IPS DF 19.7 (cell line): ENCODE measurements around the gene NKPD1.

Source experiments
- DNase-seq: peaks from one replicate; pipeline ENCODE4 v3.0.0-alpha.2; 2013; ENCODE audit warnings: low read depth, low spot score

The NKPD1 gene

DNA sequence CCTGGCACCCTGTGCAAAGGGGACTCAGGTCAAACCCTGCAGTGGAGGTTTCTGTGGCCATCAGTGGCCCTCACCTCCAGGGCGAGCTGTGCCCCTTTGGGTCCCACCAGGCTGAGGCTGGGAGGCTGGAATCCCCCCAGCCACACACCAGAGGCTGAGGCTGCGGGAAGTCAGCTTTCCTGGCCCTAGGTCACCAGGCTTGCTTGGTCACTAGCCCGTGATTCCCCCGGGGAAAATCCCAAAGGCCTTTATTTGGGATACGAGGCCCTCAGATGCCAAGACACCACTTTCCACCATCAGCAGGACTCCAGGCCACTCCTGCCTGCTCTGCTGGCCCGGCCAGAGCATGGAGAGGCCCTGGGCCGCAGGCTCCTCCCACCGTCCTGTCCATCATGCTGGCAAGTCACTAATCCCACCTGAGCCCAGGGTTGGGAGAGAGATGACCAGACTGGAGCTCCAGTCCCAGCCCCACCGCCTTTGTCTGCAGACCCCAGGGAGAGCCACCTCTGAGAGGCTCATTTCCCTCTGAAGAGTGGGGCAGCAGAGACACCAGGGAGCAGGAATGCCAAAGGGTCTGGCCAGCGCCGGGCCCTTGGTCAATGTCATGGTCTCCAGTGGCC, 4.7 kb downstream of the NKPD1 start:
- DNase-seq: no peak

DNA sequence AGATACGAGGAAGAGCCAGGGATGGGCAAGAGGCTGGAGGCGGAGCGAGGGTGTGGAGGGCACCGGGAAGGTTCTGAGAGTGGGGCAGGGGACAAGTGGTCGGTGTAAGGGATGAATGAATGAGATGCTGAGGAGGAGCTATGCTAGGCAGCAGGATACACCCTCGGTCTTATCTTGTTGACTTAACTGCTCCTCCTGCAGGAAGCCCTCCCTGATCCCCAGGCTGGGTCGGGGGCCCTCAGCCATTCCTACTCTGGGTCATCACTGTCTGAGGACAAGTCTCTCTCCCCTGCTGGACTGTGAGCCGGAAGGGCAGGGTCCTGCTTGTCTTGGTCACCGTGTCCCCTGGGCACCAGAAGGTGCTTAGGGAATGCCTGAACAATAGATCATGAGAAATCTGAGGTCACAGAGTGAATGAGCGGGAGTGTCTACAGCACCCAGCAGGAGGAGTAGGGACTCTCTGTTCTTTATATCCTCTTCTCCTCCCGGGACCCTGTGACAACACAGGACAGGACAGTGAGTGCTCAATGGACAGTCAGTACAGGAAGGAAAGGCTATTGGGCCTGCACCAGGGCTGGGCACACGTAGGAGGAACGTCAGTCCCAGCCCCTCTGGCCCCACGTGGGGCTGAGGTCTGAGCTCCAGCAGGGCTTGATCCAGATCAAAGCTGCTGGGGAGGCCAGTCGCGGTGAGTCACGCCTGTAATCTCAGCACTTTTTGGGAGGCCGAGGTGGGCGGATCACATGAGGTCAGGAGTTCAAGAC, 6.5 kb downstream of the NKPD1 start:
- no peak for DNase-seq

- no peak for DNase-seq
Observed at GRCh38 chr19:45153339-45154063, 7.3 kb downstream of the NKPD1 start.

DNA sequence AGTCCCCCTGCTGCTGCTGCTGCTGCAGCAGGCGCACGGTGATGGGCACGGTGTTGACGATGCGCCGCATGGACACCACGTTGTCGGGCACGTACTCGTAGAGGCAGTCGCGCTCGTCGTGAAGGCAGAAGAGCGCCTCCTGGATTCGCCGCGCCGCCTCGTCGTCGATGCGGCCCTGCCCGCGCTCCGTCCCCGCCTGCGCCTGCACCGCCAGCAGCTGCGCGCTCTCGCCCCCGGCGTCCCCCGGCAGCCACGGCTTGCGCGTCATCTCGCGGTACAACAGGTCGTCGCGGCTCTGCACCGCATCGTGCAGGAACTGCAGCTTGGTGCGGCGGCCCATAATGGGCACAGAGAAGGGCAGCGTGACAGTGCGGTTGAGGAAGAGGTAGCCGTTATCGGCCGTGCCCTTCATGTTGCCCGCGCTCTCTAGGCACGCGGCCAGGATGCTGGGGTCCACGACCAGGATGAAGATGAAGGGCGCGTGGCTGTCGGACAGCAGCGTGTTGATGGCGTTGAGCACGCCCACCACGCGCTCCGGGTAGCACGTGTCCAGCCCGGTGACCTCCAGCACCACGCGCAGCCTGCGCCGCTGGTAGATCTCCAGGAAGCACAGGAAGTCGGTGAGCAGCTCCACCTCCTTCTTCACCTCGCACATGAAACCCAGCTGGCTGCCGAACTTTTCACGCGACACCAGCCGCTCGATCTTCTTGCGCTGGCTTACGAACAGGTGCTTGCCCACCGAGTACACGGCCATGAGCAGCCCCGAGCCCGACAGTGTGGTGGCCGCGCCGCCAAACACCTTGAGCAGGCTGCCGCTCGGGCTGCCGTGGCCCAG, 8.1 kb downstream of the NKPD1 start:
- no peak for DNase-seq

DNA sequence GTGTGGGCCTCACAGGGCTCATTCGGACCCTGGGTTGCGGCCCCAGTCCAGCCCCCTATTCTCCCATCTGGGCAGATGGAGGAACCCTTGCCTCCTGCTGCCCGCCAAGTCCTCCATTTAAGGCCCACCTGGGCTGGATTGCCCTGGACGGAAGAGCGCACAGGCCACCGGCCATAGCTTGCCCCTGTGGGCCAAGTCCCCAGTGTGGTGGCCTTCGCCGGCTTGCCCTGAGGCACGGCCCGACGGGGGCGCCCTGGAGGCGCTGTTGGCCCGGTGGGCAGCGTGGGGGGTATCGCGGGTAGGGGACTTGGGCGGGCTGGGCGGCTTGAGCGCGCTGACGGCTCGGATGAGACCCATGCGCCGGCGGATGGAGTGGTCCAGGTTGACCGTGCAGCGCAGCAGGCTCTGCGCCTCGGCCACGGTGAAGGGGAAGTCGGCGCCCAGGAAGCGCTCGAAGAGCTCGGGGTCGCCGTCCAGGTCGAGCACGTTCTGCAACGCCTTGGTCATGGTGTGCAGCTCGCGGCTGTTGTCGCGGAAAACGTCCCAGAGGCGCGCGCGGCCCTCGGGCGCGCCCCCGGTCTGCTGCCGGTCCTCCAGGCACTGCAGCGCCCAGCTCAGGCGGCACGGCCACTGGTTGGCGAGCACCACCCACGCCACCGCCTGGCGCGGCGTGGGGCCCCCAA, 8.8 kb downstream of the NKPD1 start:
- no peak for DNase-seq

- DNase-seq: no peak
Observed at GRCh38 chr19:45151320-45151719, 9.5 kb downstream of the NKPD1 start.

DNA sequence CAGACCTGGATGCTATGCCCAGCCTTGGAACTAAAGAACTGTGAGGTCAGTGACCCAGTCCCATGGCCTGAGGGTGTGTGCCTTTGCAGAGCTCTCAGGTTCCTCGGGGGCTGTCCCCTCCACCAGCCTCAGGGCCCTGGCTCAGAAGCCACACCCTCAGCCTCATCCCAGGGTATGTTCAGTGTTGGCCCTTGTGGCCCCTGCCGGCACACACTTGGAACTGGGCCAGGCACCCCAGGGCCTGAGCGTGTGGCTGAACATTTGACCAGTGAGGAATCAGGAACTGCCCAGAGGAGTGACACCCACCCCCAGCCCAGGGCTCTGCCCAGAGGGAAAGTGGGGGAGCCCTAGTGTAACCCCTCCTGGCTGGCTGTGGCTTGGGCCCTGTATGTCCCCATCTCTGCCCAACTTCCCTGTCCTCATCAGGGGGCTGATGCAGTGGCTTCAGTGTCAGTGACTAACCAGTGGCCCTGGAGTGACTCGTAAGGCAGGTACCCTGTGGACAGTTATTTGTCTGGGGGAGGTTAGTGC, 10.0 kb downstream of the NKPD1 start:
- no peak for DNase-seq

DNA sequence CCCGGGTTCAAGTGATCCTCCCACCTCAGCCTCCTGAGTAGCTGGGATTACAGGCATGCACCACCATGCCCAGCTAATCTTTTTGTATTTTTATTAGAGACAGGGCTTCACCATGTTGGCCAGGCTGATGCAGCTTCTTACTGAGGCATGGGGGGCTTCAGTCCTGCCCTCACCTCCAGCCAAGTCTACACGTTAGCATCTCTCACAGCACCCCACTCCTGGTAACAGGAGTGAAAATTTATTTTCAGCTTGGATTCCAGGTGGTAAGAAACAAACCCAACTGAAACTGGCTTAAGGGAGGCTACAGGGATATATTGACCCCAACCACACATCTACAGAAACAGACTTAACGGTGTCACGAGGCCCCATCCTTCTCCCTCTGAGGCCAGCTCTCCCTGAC, 10.6 kb downstream of the NKPD1 start:
- DNase-seq: no peak

GRCh38 chr19:45149129-45149528, 11.7 kb downstream of the NKPD1 start:
- DNase-seq: no peak

- DNase-seq: no peak
Observed at GRCh38 chr19:45147835-45148676, 12.7 kb downstream of the NKPD1 start.

DNA sequence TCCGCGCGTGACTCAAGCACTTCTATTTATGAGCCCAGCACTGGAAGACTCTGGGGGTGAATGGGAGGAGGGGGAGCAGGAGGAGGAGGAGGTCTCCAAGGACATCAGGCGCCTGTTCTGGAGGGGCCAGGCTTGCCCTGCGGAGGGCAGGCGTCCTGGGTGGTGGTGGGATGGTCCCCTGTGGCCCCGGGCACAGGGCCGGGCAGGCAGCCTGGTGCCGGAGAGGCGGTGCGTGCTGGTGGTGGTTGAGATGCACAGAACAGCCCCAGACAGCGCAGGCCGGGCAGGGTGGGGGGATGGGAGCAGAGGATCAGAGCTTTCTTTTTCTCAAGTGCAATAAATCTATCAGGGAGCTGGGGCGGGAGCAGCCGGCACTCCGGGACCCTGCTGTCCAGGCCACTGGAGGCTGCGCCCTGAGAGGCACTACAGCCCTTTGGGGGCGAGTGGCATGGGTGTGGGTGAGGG, 14.0 kb downstream of the NKPD1 start:
- no peak for DNase-seq

DNA sequence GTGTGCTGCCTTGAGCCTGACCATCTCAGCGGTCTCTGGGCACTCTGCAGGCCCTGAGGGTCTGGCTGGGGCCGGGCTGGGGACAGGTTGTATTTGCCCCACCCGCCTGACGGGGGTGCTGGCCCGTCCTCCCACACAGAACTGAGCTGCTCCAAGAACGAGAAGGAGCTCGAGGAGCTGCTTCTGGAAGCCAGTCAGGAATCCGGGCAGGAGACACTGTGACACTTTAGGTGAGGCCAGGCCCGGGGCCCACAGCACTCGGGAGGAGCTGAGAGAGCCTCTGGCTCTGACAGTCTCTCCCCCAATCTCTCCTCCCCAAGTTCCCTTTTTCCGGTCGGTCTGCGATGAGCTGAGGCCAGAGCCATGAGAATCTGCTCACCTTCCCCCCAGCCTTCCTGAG, 14.5 kb downstream of the NKPD1 start:
- DNase-seq: no peak

- DNase-seq: no peak
Observed at GRCh38 chr19:45145270-45146189, 15.3 kb downstream of the NKPD1 start.

DNA sequence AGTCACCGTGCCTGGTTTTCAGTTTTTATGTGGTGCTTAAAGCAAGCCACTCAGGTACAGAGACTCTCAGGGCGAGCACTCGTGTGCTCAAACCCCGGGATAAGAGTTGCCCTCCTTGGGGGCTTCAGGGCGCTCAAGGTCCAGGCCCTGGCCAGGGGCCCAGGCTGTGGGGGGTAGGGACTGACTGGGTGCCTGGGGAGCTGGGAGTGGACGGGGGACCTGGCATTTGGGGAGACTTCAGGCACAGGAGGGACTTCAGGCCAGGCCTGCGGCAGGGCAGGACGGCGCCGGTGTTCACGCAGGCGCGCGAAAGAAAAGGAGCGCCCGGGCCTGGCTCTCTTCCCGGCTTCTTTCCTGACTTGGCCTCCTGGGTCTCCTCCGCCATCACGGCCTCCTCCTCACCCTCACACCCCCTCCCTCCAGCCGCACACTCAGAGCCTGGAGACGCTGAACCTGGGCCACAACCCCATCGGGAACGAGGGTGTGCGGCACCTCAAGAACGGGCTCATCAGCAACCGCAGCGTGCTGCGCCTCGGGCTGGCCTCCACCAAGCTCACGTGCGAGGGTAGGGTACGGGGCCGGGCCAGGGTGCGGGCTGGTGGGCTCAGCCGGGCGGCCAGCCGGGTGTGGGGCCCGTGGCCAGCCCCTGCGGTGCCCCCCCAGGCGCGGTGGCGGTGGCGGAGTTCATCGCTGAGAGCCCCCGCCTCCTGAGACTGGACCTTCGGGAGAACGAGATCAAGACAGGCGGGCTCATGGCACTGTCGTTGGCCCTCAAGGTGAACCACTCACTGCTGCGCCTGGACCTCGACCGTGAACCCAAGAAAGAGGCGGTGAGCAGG, 16.1 kb downstream of the NKPD1 start:
- DNase-seq: no peak

DNA sequence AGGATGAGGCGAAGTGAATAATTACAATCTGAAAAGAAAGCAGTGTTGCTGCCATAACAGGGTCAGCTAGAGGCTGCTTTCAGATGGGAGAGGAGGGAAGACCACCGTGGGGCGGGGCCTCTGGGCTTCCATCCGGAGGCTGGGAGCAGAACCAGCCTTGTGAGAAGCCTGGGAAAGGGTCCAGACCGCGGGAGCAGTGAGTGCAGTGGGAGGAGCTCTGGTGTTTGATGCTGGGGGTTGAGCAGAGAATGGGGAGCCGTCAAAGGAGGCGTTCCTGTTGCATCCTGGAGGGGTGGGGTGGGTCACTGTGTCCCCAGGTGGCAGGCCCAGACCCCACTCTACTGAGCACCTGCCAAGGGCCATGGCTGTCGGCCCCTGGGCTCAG, 18.1 kb downstream of the NKPD1 start:
- no peak for DNase-seq

DNA sequence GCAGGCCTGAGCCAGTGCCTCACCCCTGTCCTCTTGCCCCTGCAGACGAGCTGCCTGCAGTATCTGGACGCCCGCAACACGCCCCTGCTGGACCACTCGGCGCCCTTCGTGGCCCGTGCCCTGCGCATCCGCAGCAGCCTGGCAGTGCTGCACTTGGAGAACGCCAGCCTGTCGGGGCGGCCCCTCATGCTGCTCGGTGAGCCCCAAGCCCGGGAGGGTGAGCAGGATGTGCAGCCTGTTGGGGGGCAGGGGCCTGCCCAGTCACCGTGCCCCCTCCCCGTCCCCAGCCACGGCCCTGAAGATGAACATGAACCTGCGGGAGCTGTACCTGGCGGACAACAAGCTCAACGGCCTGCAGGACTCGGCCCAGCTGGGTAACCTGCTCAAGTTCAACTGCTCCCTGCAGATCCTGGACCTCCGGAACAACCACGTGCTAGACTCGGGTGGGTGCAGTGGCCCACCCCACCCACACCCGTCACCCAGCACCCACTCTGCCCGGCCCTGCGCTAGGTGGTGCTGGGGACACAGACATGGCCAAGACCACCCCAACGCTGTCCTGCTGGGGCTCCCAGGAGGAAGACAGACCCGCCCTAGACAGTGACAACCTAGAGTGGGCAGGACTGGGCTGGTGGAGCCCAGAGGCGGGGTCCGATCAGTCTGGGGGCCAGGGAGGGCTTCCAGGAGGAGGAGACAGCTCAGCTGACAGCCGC, 18.6 kb downstream of the NKPD1 start:
- DNase-seq: no peak

- no peak for DNase-seq
Observed at GRCh38 chr19:45141203-45141900, 19.4 kb downstream of the NKPD1 start.
